GM23338 (cell line): ENCODE data around the gene SLC29A1. TPM values are rescaled to one million over a fixed set of nuclear protein-coding genes. Genes with fewer than 3 reads are reported as not detected.

Experiments used
- ATAC-seq: fragments of 200-7000 bp; cut with Tn5 transposase; 3 replicates; pipeline ENCODE4 v1.9.1; 2020
- DNase-seq: peaks from one replicate; pipeline ENCODE4 v3.0.0-alpha.2; 2015; ENCODE audit warnings: low spot score
- H2AFZ ChIP-seq: fragments of 200-600 bp; sonication (generic); 2 replicates; pipeline ENCODE4 v1.8.0; 2016; ENCODE audit warnings: antibody characterized with exemption, mild to moderate bottlenecking, moderate library complexity
- H3F3A ChIP-seq: fragments of 200-600 bp; sonication (generic); replicated peaks from 2 replicates; pipeline ENCODE4 v1.8.0; 2017; ENCODE audit warnings: antibody characterized with exemption, mixed run types, low read depth
- H3K27ac ChIP-seq: fragments of 200-600 bp; sonication (generic); 2 replicates; pipeline ENCODE4 v1.6.1; 2016; ENCODE audit warnings: low read depth
- H3K27me3 ChIP-seq: fragments of 200-600 bp; sonication (generic); 2 replicates; pipeline ENCODE4 v1.8.0; 2016; ENCODE audit warnings: mild to moderate bottlenecking, mixed run types, moderate library complexity; ENCODE audit not compliant: insufficient read depth
- H3K36me3 ChIP-seq: fragments of 200-600 bp; sonication (generic); 2 replicates; pipeline ENCODE4 v1.8.0; 2016; ENCODE audit warnings: mild to moderate bottlenecking; ENCODE audit not compliant: insufficient read depth
- H3K4me1 ChIP-seq: fragments of 200-600 bp; sonication (generic); 2 replicates; pipeline ENCODE4 v1.8.0; 2016; ENCODE audit warnings: mild to moderate bottlenecking, moderate library complexity; ENCODE audit not compliant: insufficient read depth
- H3K4me2 ChIP-seq: fragments of 200-600 bp; sonication (generic); 2 replicates; pipeline ENCODE4 v1.7.1; 2017; ENCODE audit warnings: mixed run types
- H3K4me3 ChIP-seq: fragments of 200-600 bp; sonication (generic); 2 replicates; pipeline ENCODE4 v1.6.1; 2016; ENCODE audit warnings: mixed run types
- H3K79me2 ChIP-seq: fragments of 200-600 bp; sonication (generic); replicated peaks from 2 replicates; pipeline ENCODE4 v1.8.0; 2017; ENCODE audit warnings: mild to moderate bottlenecking; ENCODE audit not compliant: insufficient read depth
- H3K9me2 ChIP-seq: fragments of 200-600 bp; sonication (generic); 2 replicates; pipeline ENCODE4 v1.8.0; 2017; ENCODE audit not compliant: insufficient read depth
- H4K20me1 ChIP-seq: fragments of 200-600 bp; sonication (generic); replicated peaks from 2 replicates; pipeline ENCODE4 v1.8.0; 2017; ENCODE audit warnings: mild to moderate bottlenecking; ENCODE audit not compliant: insufficient read depth
- H3K27ac Mint-ChIP-seq: 2 replicates; pipeline ENCODE4 v1.8.0; 2020; ENCODE audit warnings: inconsistent platforms, mild to moderate bottlenecking, moderate library complexity, mixed read lengths
- H3K27me3 Mint-ChIP-seq: 3 replicates; pipeline ENCODE4 v1.8.0; 2022; ENCODE audit warnings: low read depth, mild to moderate bottlenecking, moderate library complexity, mixed read lengths, inconsistent platforms; ENCODE audit not compliant: insufficient read depth, poor library complexity
- H3K36me3 Mint-ChIP-seq: 3 replicates; pipeline ENCODE4 v1.8.0; 2021; ENCODE audit warnings: low read depth, mild to moderate bottlenecking, inconsistent platforms, moderate library complexity, mixed read lengths
- H3K4me1 Mint-ChIP-seq: 3 replicates; pipeline ENCODE4 v1.8.0; 2020; ENCODE audit warnings: mild to moderate bottlenecking, inconsistent platforms, mixed read lengths
- H3K4me3 Mint-ChIP-seq: 3 replicates; pipeline ENCODE4 v1.8.0; 2021; ENCODE audit warnings: moderate library complexity, mild to moderate bottlenecking, inconsistent platforms, mixed read lengths
- H3K9me3 Mint-ChIP-seq: 3 replicates; pipeline ENCODE4 v1.8.0; 2020; ENCODE audit warnings: moderate library complexity, mild to moderate bottlenecking, inconsistent platforms, mixed read lengths
- CREB1 ChIP-seq: fragments of 250-450 bp; sonication (Bioruptor Pico); IDR thresholded peaks from 2 replicates; pipeline ENCODE4 v1.5.0; 2020; ENCODE audit warnings: low read depth, mild to moderate bottlenecking, moderate library complexity
- EZH2 ChIP-seq: fragments of 200-600 bp; sonication (generic); IDR thresholded peaks from one replicate; pipeline ENCODE4 v1.8.0; 2017; ENCODE audit warnings: antibody characterized with exemption, mild to moderate bottlenecking, low read depth; ENCODE audit not compliant: unreplicated experiment
- EZH2phosphoT487 ChIP-seq: fragments of 200-600 bp; sonication (generic); IDR thresholded peaks from one replicate; pipeline ENCODE4 v1.8.1; 2018; ENCODE audit warnings: antibody characterized with exemption; ENCODE audit not compliant: unreplicated experiment
- JUNB ChIP-seq: IDR thresholded peaks from one replicate; pipeline ENCODE4 v1.6.1; 2016; ENCODE audit warnings: antibody characterized with exemption; ENCODE audit not compliant: unreplicated experiment
- NANOG ChIP-seq: IDR thresholded peaks from 2 replicates; pipeline ENCODE4 v1.6.1; 2016; ENCODE audit warnings: antibody characterized with exemption, borderline replicate concordance
- POLR2AphosphoS5 ChIP-seq: IDR thresholded peaks from 2 replicates; pipeline ENCODE4 v1.6.1; 2016; ENCODE audit warnings: antibody characterized with exemption, low read depth
- STAT1 ChIP-seq: IDR thresholded peaks from one replicate; pipeline ENCODE4 v1.6.1; 2016; ENCODE audit warnings: antibody characterized with exemption; ENCODE audit not compliant: unreplicated experiment
- ZNF114 ChIP-seq: fragments of 250-450 bp; sonication (Bioruptor Pico); IDR thresholded peaks from 2 replicates; pipeline ENCODE4 v1.5.0; 2020; ENCODE audit warnings: mild to moderate bottlenecking, moderate library complexity
- ZNF331 ChIP-seq: fragments of 250-450 bp; sonication (Bioruptor Pico); IDR thresholded peaks from 2 replicates; pipeline ENCODE4 v1.5.0; 2020; ENCODE audit warnings: low read depth, mild to moderate bottlenecking, moderate library complexity
- polyA plus RNA-seq: library from polyadenylated mRNA; unstranded; fragments of >200 nt; fragmentation: Nextera tagmentation; extraction: Ambion mirVana; gene quantifications from 2 replicates; pipeline ENCODE4 v1.2.1, GENCODE V29; 2016
- total RNA-seq: library from RNA; depleted of rRNA; stranded (reverse); fragments of >200 nt; shearing (Covaris generic); gene quantifications from 2 replicates; pipeline ENCODE4 v1.2.3, GENCODE V29; 2014
- TF ChIP-seq, protein P1 (sequence below): IDR thresholded peaks from 2 replicates; pipeline ENCODE4 v1.6.1; 2016; ENCODE audit warnings: antibody characterized with exemption
- TF ChIP-seq, protein P2 (sequence below): fragments of 250-450 bp; sonication (Bioruptor Pico); IDR thresholded peaks from 2 replicates; pipeline ENCODE4 v1.5.0; 2020; ENCODE audit warnings: mild to moderate bottlenecking, moderate library complexity
- TF ChIP-seq, protein P3 (sequence below): IDR thresholded peaks from one replicate; pipeline ENCODE4 v1.6.1; 2018; ENCODE audit warnings: antibody characterized with exemption; ENCODE audit not compliant: unreplicated experiment
- TF ChIP-seq, protein P4 (sequence below), 2 experiments: fragments of 200-600 bp in 1 of 2; sonication (generic) in 1 of 2; conservative IDR thresholded peaks; 2 replicates each; pipeline versions ENCODE4 v1.5.1 to v1.6.1; 2016 to 2017; ENCODE audit warnings: antibody characterized with exemption in 2 of 2, low read depth in 2 of 2, mild to moderate bottlenecking in 2 of 2, moderate library complexity in 1 of 2

Gene SLC29A1
- total and polyA plus RNA-seq, 2 experiments from 2014 or later: 73.1 to 169 TPM

DNA sequence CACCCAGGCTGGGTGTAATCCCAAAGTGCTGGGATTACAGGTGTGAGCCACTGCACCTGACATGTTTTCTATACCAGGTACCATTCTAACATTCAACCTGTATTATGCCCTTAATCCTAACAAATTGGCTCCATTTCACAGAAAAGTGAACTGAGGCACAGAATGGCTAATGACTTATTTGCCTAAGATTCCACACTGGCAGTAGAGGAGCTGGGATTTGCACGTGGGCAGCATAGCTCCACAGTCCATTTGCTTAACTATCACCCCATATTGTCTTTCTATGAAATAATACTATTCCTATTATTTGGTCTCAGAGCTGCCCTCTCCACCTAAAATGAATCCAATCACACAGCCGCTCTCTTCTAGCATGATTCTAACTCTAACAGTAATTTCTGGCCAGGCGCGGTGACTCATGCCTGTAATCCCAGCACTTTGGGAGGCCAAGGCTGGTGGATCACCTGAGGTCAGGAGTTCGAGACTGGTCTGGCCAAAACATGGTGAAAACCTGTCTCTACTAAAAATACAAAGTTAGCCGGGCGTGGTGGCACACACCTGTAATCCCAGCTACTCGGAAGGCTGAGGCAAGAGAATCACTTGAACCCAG lies 30.0 kb upstream of the SLC29A1 start:
- H3K4me1 ChIP-seq: 0 out of 2 replicates have a peak, but pooled peaks cover 7% of the 10 kb centered on the region
- 0 out of 2 replicates have a peak, but pooled peaks cover 5% of the 10 kb centered on the region for H3F3A ChIP-seq
- H3K79me2 ChIP-seq: no peaks in the 10 kb centered on the region
- no peak for DNase-seq
- no peak overlapping the region for H3K27ac Mint-ChIP-seq
- H3K27me3 Mint-ChIP-seq: peaks cover 15% of the 10 kb centered on the region
- no peaks in the 10 kb centered on the region for H3K9me2 ChIP-seq
- no peaks in the 10 kb centered on the region for H3K27me3 ChIP-seq
- ATAC-seq: no peak
- peaks cover 11% of the 10 kb centered on the region for H3K4me1 Mint-ChIP-seq
- no peak overlapping the region; the same call in 1 of the 2 replicates for H3K4me2 ChIP-seq
- H3K4me3 ChIP-seq: no peak overlapping the region
- no peak overlapping the region for H2AFZ ChIP-seq
- no peaks in the 10 kb centered on the region for H3K9me3 Mint-ChIP-seq
- H3K36me3 ChIP-seq: no peaks in the 10 kb centered on the region
- no peaks in the 10 kb centered on the region for H4K20me1 ChIP-seq
- H3K27ac ChIP-seq: no peak overlapping the region
- no peak overlapping the region for H3K4me3 Mint-ChIP-seq
- H3K36me3 Mint-ChIP-seq: no peaks in the 10 kb centered on the region
- TF ChIP-seq, protein P1, sequence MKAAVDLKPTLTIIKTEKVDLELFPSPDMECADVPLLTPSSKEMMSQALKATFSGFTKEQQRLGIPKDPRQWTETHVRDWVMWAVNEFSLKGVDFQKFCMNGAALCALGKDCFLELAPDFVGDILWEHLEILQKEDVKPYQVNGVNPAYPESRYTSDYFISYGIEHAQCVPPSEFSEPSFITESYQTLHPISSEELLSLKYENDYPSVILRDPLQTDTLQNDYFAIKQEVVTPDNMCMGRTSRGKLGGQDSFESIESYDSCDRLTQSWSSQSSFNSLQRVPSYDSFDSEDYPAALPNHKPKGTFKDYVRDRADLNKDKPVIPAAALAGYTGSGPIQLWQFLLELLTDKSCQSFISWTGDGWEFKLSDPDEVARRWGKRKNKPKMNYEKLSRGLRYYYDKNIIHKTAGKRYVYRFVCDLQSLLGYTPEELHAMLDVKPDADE: no peak
- no peak for TF ChIP-seq NANOG
- no peak for TF ChIP-seq EZH2
- no peak for TF ChIP-seq ZNF331
- TF ChIP-seq, protein P2, sequence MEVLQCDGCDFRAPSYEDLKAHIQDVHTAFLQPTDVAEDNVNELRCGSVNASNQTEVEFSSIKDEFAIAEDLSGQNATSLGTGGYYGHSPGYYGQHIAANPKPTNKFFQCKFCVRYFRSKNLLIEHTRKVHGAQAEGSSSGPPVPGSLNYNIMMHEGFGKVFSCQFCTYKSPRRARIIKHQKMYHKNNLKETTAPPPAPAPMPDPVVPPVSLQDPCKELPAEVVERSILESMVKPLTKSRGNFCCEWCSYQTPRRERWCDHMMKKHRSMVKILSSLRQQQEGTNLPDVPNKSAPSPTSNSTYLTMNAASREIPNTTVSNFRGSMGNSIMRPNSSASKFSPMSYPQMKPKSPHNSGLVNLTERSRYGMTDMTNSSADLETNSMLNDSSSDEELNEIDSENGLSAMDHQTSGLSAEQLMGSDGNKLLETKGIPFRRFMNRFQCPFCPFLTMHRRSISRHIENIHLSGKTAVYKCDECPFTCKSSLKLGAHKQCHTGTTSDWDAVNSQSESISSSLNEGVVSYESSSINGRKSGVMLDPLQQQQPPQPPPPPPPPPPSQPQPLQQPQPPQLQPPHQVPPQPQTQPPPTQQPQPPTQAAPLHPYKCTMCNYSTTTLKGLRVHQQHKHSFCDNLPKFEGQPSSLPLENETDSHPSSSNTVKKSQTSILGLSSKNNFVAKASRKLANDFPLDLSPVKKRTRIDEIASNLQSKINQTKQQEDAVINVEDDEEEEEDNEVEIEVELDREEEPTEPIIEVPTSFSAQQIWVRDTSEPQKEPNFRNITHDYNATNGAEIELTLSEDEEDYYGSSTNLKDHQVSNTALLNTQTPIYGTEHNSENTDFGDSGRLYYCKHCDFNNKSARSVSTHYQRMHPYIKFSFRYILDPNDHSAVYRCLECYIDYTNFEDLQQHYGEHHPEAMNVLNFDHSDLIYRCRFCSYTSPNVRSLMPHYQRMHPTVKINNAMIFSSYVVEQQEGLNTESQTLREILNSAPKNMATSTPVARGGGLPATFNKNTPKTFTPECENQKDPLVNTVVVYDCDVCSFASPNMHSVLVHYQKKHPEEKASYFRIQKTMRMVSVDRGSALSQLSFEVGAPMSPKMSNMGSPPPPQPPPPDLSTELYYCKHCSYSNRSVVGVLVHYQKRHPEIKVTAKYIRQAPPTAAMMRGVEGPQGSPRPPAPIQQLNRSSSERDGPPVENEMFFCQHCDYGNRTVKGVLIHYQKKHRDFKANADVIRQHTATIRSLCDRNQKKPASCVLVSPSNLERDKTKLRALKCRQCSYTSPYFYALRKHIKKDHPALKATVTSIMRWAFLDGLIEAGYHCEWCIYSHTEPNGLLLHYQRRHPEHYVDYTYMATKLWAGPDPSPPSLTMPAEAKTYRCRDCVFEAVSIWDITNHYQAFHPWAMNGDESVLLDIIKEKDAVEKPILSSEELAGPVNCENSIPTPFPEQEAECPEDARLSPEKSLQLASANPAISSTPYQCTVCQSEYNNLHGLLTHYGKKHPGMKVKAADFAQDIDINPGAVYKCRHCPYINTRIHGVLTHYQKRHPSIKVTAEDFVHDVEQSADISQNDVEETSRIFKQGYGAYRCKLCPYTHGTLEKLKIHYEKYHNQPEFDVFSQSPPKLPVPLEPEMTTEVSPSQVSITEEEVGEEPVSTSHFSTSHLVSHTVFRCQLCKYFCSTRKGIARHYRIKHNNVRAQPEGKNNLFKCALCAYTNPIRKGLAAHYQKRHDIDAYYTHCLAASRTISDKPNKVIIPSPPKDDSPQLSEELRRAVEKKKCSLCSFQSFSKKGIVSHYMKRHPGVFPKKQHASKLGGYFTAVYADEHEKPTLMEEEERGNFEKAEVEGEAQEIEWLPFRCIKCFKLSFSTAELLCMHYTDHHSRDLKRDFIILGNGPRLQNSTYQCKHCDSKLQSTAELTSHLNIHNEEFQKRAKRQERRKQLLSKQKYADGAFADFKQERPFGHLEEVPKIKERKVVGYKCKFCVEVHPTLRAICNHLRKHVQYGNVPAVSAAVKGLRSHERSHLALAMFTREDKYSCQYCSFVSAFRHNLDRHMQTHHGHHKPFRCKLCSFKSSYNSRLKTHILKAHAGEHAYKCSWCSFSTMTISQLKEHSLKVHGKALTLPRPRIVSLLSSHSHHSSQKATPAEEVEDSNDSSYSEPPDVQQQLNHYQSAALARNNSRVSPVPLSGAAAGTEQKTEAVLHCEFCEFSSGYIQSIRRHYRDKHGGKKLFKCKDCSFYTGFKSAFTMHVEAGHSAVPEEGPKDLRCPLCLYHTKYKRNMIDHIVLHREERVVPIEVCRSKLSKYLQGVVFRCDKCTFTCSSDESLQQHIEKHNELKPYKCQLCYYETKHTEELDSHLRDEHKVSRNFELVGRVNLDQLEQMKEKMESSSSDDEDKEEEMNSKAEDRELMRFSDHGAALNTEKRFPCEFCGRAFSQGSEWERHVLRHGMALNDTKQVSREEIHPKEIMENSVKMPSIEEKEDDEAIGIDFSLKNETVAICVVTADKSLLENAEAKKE (CRISPR knock-in tag): no peak
- TF ChIP-seq EZH2phosphoT487: no peak
- TF ChIP-seq, protein P3, sequence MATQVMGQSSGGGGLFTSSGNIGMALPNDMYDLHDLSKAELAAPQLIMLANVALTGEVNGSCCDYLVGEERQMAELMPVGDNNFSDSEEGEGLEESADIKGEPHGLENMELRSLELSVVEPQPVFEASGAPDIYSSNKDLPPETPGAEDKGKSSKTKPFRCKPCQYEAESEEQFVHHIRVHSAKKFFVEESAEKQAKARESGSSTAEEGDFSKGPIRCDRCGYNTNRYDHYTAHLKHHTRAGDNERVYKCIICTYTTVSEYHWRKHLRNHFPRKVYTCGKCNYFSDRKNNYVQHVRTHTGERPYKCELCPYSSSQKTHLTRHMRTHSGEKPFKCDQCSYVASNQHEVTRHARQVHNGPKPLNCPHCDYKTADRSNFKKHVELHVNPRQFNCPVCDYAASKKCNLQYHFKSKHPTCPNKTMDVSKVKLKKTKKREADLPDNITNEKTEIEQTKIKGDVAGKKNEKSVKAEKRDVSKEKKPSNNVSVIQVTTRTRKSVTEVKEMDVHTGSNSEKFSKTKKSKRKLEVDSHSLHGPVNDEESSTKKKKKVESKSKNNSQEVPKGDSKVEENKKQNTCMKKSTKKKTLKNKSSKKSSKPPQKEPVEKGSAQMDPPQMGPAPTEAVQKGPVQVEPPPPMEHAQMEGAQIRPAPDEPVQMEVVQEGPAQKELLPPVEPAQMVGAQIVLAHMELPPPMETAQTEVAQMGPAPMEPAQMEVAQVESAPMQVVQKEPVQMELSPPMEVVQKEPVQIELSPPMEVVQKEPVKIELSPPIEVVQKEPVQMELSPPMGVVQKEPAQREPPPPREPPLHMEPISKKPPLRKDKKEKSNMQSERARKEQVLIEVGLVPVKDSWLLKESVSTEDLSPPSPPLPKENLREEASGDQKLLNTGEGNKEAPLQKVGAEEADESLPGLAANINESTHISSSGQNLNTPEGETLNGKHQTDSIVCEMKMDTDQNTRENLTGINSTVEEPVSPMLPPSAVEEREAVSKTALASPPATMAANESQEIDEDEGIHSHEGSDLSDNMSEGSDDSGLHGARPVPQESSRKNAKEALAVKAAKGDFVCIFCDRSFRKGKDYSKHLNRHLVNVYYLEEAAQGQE: no peak
- no peak for TF ChIP-seq POLR2AphosphoS5
- no peak for TF ChIP-seq CREB1 (CRISPR knock-in tag)
- no peak for TF ChIP-seq JUNB
- no peak for TF ChIP-seq STAT1
- TF ChIP-seq, protein P4, sequence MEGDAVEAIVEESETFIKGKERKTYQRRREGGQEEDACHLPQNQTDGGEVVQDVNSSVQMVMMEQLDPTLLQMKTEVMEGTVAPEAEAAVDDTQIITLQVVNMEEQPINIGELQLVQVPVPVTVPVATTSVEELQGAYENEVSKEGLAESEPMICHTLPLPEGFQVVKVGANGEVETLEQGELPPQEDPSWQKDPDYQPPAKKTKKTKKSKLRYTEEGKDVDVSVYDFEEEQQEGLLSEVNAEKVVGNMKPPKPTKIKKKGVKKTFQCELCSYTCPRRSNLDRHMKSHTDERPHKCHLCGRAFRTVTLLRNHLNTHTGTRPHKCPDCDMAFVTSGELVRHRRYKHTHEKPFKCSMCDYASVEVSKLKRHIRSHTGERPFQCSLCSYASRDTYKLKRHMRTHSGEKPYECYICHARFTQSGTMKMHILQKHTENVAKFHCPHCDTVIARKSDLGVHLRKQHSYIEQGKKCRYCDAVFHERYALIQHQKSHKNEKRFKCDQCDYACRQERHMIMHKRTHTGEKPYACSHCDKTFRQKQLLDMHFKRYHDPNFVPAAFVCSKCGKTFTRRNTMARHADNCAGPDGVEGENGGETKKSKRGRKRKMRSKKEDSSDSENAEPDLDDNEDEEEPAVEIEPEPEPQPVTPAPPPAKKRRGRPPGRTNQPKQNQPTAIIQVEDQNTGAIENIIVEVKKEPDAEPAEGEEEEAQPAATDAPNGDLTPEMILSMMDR (conservative IDR thresholded peaks at IDR 0.05; ENCODE audit: low read depth in 2 of 2): no peak
- no peak for TF ChIP-seq ZNF114 (CRISPR knock-in tag)
